H9 (cell line): ENCODE results near the gene PITHD1. TPM values are rescaled to one million over a fixed set of nuclear protein-coding genes. Genes with fewer than 3 reads are reported as not detected.

ENCODE experiments used
- DNase-seq: peaks from one replicate; pipeline ENCODE4 v3.0.0-alpha.2; 2017
- H2AFZ ChIP-seq: one replicate; pipeline ENCODE4 v1.6.1; 2013; ENCODE audit warnings: mild to moderate bottlenecking, low read length, control low read depth, moderate library complexity
- H2AK5ac ChIP-seq: 2 replicates; pipeline ENCODE4 v1.6.1; 2013; ENCODE audit warnings: low read length, control low read depth, mixed read lengths; ENCODE audit not compliant: insufficient read length
- H2BK120ac ChIP-seq: one replicate; pipeline ENCODE4 v1.6.1; 2013; ENCODE audit warnings: low read depth, mild to moderate bottlenecking, low read length, control low read depth, inconsistent platforms; ENCODE audit not compliant: poor library complexity, severe bottlenecking
- H2BK12ac ChIP-seq: 2 replicates; pipeline ENCODE4 v1.6.1; 2013; ENCODE audit warnings: low read length, control low read depth, mixed read lengths, low read depth; ENCODE audit not compliant: insufficient read length
- H2BK15ac ChIP-seq: 2 replicates; pipeline ENCODE4 v1.6.1; 2013; ENCODE audit warnings: low read depth, low read length, control low read depth
- H2BK20ac ChIP-seq: one replicate; pipeline ENCODE4 v1.6.1; 2013; ENCODE audit warnings: low read depth, mild to moderate bottlenecking, low read length, control low read depth, inconsistent platforms; ENCODE audit not compliant: poor library complexity, severe bottlenecking
- H2BK5ac ChIP-seq: 2 replicates; pipeline ENCODE4 v1.6.1; 2013; ENCODE audit warnings: low read length, control low read depth, mixed read lengths; ENCODE audit not compliant: insufficient read length
- H3K14ac ChIP-seq: 2 replicates; pipeline ENCODE4 v1.6.1; 2013; ENCODE audit warnings: low read length, control low read depth; ENCODE audit not compliant: insufficient read depth
- H3K18ac ChIP-seq: 2 replicates; pipeline ENCODE4 v1.6.1; 2013; ENCODE audit warnings: low read depth, mild to moderate bottlenecking, mixed read lengths, low read length, control low read depth; ENCODE audit not compliant: insufficient read length
- H3K23ac ChIP-seq: 2 replicates; pipeline ENCODE4 v1.6.1; 2013; ENCODE audit warnings: low read length, control low read depth, mixed read lengths, low read depth; ENCODE audit not compliant: insufficient read length
- H3K23me2 ChIP-seq: 2 replicates; pipeline ENCODE4 v1.6.1; 2013; ENCODE audit warnings: low read depth, mild to moderate bottlenecking, mixed read lengths, low read length, control low read depth; ENCODE audit not compliant: insufficient read length, poor library complexity, severe bottlenecking
- H3K27ac ChIP-seq: 2 replicates; pipeline ENCODE4 v1.5.1; 2013; ENCODE audit warnings: low read length, control low read depth, mixed read lengths, low read depth; ENCODE audit not compliant: insufficient read length
- H3K27me3 ChIP-seq: 2 replicates; pipeline ENCODE4 v1.6.1; 2013; ENCODE audit warnings: low read length, control low read depth, inconsistent platforms; ENCODE audit not compliant: insufficient read depth
- H3K4ac ChIP-seq: 2 replicates; pipeline ENCODE4 v1.6.1; 2013; ENCODE audit warnings: low read depth, mild to moderate bottlenecking, control low read depth, inconsistent platforms, low read length, moderate library complexity
- H3K4me1 ChIP-seq: 2 replicates; pipeline ENCODE4 v1.6.1; 2013; ENCODE audit warnings: low read length, control low read depth, inconsistent platforms; ENCODE audit not compliant: insufficient read depth
- H3K4me2 ChIP-seq: 2 replicates; pipeline ENCODE4 v1.6.1; 2013; ENCODE audit warnings: low read length, control low read depth, mixed read lengths; ENCODE audit not compliant: insufficient read length, insufficient read depth
- H3K56ac ChIP-seq: 2 replicates; pipeline ENCODE4 v1.6.1; 2013; ENCODE audit warnings: low read depth, mild to moderate bottlenecking, mixed read lengths, low read length, control low read depth; ENCODE audit not compliant: insufficient read length
- H3K79me1 ChIP-seq: 2 replicates; pipeline ENCODE4 v1.6.1; 2013; ENCODE audit warnings: low read depth, mild to moderate bottlenecking, moderate library complexity, low read length, control low read depth, inconsistent platforms; ENCODE audit not compliant: insufficient read depth, poor library complexity, severe bottlenecking
- H3K79me2 ChIP-seq: 2 replicates; pipeline ENCODE4 v1.6.1; 2013; ENCODE audit warnings: low read length, control low read depth, inconsistent platforms; ENCODE audit not compliant: insufficient read depth
- H3K9ac ChIP-seq: 2 replicates; pipeline ENCODE4 v1.6.1; 2013; ENCODE audit warnings: low read length, control low read depth, mixed read lengths; ENCODE audit not compliant: insufficient read length; ENCODE audit errors: extremely low read depth
- H3K9me3 ChIP-seq: one replicate; pipeline ENCODE4 v1.6.1; 2013; ENCODE audit warnings: low read depth, low read length, inconsistent platforms; ENCODE audit not compliant: control insufficient read depth
- H3T11ph ChIP-seq: one replicate; pipeline ENCODE4 v1.6.1; 2013; ENCODE audit warnings: mild to moderate bottlenecking, low read length, control low read depth, inconsistent platforms
- H4K20me1 ChIP-seq: one replicate; pipeline ENCODE4 v1.6.1; 2013; ENCODE audit not compliant: control insufficient read depth, insufficient read length, insufficient read depth
- H4K5ac ChIP-seq: 2 replicates; pipeline ENCODE4 v1.6.1; 2013; ENCODE audit warnings: low read depth, mild to moderate bottlenecking, mixed read lengths, low read length, control low read depth; ENCODE audit not compliant: insufficient read length
- H4K8ac ChIP-seq: replicated peaks from 2 replicates; pipeline ENCODE4 v1.6.1; 2013; ENCODE audit warnings: low read length, control low read depth, mixed read lengths, low read depth; ENCODE audit not compliant: insufficient read length
- H4K91ac ChIP-seq: 2 replicates; pipeline ENCODE4 v1.6.1; 2013; ENCODE audit warnings: low read depth, mild to moderate bottlenecking, moderate library complexity, mixed read lengths, low read length, control low read depth; ENCODE audit not compliant: insufficient read length
- H3K27ac Mint-ChIP-seq, 3 experiments: 2 replicates in 2 of 3; 3 replicates in 1 of 3; pipeline ENCODE4 v1.8.0; 2020 to 2021; ENCODE audit warnings: mixed read lengths in 3 of 3, mild to moderate bottlenecking in 1 of 3, moderate library complexity in 1 of 3
- H3K27me3 Mint-ChIP-seq: 2 replicates; pipeline ENCODE4 v1.8.0; 2021; ENCODE audit warnings: low read depth, mild to moderate bottlenecking, moderate library complexity, mixed read lengths
- H3K36me3 Mint-ChIP-seq, 3 experiments: 2 replicates in 2 of 3; 3 replicates in 1 of 3; pipeline ENCODE4 v1.8.0; 2020 to 2021; ENCODE audit warnings: low read depth in 3 of 3, mixed read lengths in 3 of 3; ENCODE audit not compliant: insufficient read depth in 1 of 3
- H3K4me1 Mint-ChIP-seq, 2 experiments: 2 replicates each; pipeline ENCODE4 v1.8.0; 2020; ENCODE audit warnings: mixed read lengths in 2 of 2
- H3K4me3 Mint-ChIP-seq, 2 experiments: 2 replicates in 1 of 2; 3 replicates in 1 of 2; pipeline ENCODE4 v1.8.0; 2020 to 2021; ENCODE audit warnings: mild to moderate bottlenecking in 2 of 2, mixed read lengths in 2 of 2, moderate library complexity in 1 of 2
- H3K9me3 Mint-ChIP-seq, 2 experiments: 2 replicates in 1 of 2; 3 replicates in 1 of 2; pipeline ENCODE4 v1.8.0; 2020; ENCODE audit warnings: mild to moderate bottlenecking in 2 of 2, mixed read lengths in 2 of 2, moderate library complexity in 1 of 2
- CTCF ChIP-seq: fragments of 200-600 bp; sonication (generic); conservative IDR thresholded peaks from 3 replicates; pipeline ENCODE4 v1.8.0; 2021; ENCODE audit warnings: antibody characterized with exemption, mild to moderate bottlenecking
- WGBS: extraction: QIAGEN DNeasy Blood & Tissue Kit; methylation state at CpG from one replicate; pipeline ENCODE4 v1.1.7; 2013; ENCODE audit warnings: missing lambda C conversion rate, low lambda C conversion rate, mixed read lengths; ENCODE audit not compliant: insufficient read length; ENCODE audit errors: extremely low coverage; 5-methylcytosine and 5-hydroxymethylcytosine counted together
- total RNA-seq: library from RNA; stranded (reverse); gene quantifications from 2 replicates; pipeline ENCODE4 v1.2.1, GENCODE V29; 2021

Gene PITHD1
- total RNA-seq, 1 experiment from 2014 or later: 92.0 TPM

DNA sequence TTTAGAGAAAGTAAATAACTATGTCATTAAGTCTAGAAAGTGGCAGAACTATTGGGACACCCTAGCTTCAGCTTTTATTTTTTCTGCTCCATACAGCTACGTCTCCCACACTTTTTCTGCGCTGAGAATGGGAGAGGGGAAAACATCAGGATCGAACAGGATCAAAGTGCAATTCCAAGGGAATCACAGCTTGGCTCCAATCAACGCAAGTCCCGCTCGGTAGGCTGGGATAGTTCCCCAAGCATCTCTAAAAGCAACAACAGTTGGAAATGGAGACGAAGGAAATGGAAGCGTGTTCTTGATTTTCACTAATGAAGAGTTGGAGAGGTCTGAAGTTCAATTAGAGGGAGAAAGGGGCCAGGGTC lies 46.5 kb downstream of the PITHD1 start:
- Histone ChIP-seq H2AFZ (no peak overlapping the region), H4K5ac (no peak overlapping the region), H3K27me3 (no peaks in the 10 kb centered on the region), H2BK120ac (no peak overlapping the region), H3K56ac (no peak overlapping the region), H3K4me1 (no peaks in the 10 kb centered on the region), H3K9ac (peak overlapping the region; percentile 78), H3T11ph (no peak overlapping the region), H4K8ac (no peak overlapping the region), H4K20me1 (no peaks in the 10 kb centered on the region), H3K23ac (no peak overlapping the region), H3K23me2 (peaks cover 3% of the 10 kb centered on the region), H2BK5ac (no peak overlapping the region), H3K27ac (no peak overlapping the region), H2BK15ac (no peak overlapping the region), H4K91ac (no peak overlapping the region), H3K4ac (no peak overlapping the region), H2BK12ac (no peak overlapping the region), H3K4me2 (peak overlapping the region; percentile 98), H2AK5ac (no peak overlapping the region), H3K9me3 (no peaks in the 10 kb centered on the region), H3K14ac (peak overlapping the region; percentile 49), H3K79me1 (no peaks in the 10 kb centered on the region), H3K79me2 (no peaks in the 10 kb centered on the region), H2BK20ac (no peak overlapping the region), H3K18ac (peak overlapping the region; percentile 69)
- H3K36me3 Mint-ChIP-seq: no peaks in the 10 kb centered on the region; a peak in 1 of 7 replicates
- H3K27me3 Mint-ChIP-seq: no peaks in the 10 kb centered on the region; the same call in 1 of the 2 replicates
- H3K27ac Mint-ChIP-seq: peak overlapping the region; percentile 94 to 98 (median 95); a peak in 5 of 7 replicates
- WGBS: no CpG with 5 or more reads among the region's 8 CpGs
- no peak for DNase-seq
- H3K9me3 Mint-ChIP-seq: no peaks in the 10 kb centered on the region
- TF ChIP-seq CTCF: no peak
- H3K4me1 Mint-ChIP-seq: peaks cover 15 to 18% of the 10 kb centered on the region in 2 experiments
- H3K4me3 Mint-ChIP-seq: peak overlapping the region; percentile 93 to 97
